Lung (tissue), 12 donors: ENCODE data around the gene FSIP1. TPM values are rescaled to one million over a fixed set of nuclear protein-coding genes. Genes with fewer than 3 reads are reported as not detected.

Source experiments
- ATAC-seq: fragments of 200-7000 bp; cut with Tn5 transposase; one replicate; pipeline ENCODE4 v1.9.1; 2020; ENCODE audit warnings: moderate number of reproducible peaks; ENCODE audit not compliant: insufficient read depth, low FRiP score
- DNase-seq, 3 donors: peaks; one replicate each; pipeline ENCODE4 v3.0.0-alpha.2; 2013 to 2017
- H3K27ac ChIP-seq, 2 donors: one replicate each; pipeline ENCODE4 v1.5.1; 2013; ENCODE audit warnings: mild to moderate bottlenecking in 2 of 2, moderate library complexity in 2 of 2, control low read depth in 1 of 2, inconsistent platforms in 1 of 2, low read depth in 1 of 2, low read length in 1 of 2
- H3K27me3 ChIP-seq, 3 donors: one replicate each; pipeline ENCODE4 v1.5.1; 2013; ENCODE audit warnings: low read length in 2 of 3; ENCODE audit not compliant: control insufficient read depth in 3 of 3, insufficient read depth in 3 of 3
- H3K36me3 ChIP-seq, 4 donors: one replicate each; pipeline ENCODE4 v1.5.1; 2013; ENCODE audit warnings: low read length in 4 of 4, mild to moderate bottlenecking in 1 of 4, moderate library complexity in 1 of 4; ENCODE audit not compliant: control insufficient read depth in 4 of 4, insufficient read depth in 4 of 4
- H3K4me1 ChIP-seq, 5 donors: one replicate each; pipeline ENCODE4 v1.5.1; 2013; ENCODE audit warnings: low read length in 5 of 5, mild to moderate bottlenecking in 2 of 5, moderate library complexity in 1 of 5; ENCODE audit not compliant: control insufficient read depth in 5 of 5, insufficient read depth in 5 of 5
- H3K4me3 ChIP-seq: one replicate; pipeline ENCODE4 v1.5.1; 2013; ENCODE audit warnings: mild to moderate bottlenecking, control low read depth, moderate library complexity
- H3K9ac ChIP-seq, 2 donors: one replicate each; pipeline ENCODE4 v1.5.1; 2013; ENCODE audit warnings: low read length in 2 of 2, control low read depth in 1 of 2; ENCODE audit not compliant: insufficient read depth in 1 of 2
- H3K9me3 ChIP-seq, 4 donors: one replicate each; pipeline ENCODE4 v1.5.1; 2013; ENCODE audit warnings: low read length in 3 of 4, mild to moderate bottlenecking in 1 of 4, moderate library complexity in 1 of 4; ENCODE audit not compliant: control insufficient read depth in 4 of 4, insufficient read depth in 3 of 4
- WGBS, 2 donors: extraction: QIAGEN DNeasy Blood & Tissue Kit; methylation state at CpG; one replicate each; pipeline ENCODE4 v1.1.7; 2013; 5-methylcytosine and 5-hydroxymethylcytosine counted together
- polyA plus RNA-seq, 2 donors: library from polyadenylated mRNA; stranded (reverse); fragments of 200-250 nt; gene quantifications; one replicate each; pipeline ENCODE4 v1.2.1, GENCODE V29; 2013
- total RNA-seq, 2 donors: library from RNA; depleted of rRNA in 1 of 2; stranded (reverse); fragments of >200 nt in 1 of 2; gene quantifications; one replicate each; pipeline ENCODE4 v1.2.1, GENCODE V29; 2014 to 2021
- TF ChIP-seq, protein P1 (sequence below): IDR thresholded peaks from 2 replicates; pipeline ENCODE4 v1.5.1; 2012; ENCODE audit warnings: mild to moderate bottlenecking; ENCODE audit errors: control extremely low read depth, extremely low read depth
- donor health status: control.
- donor health status: control.
- donor health status: Bipolar disorder and iron deficiency.
- donor health status: healthy.
- donor health status: DM: yes; HTN: yes; CAD: no.

The FSIP1 gene
- total and polyA plus RNA-seq, 4 donors: 0.35 to 2.2 (median 0.98) TPM

DNA sequence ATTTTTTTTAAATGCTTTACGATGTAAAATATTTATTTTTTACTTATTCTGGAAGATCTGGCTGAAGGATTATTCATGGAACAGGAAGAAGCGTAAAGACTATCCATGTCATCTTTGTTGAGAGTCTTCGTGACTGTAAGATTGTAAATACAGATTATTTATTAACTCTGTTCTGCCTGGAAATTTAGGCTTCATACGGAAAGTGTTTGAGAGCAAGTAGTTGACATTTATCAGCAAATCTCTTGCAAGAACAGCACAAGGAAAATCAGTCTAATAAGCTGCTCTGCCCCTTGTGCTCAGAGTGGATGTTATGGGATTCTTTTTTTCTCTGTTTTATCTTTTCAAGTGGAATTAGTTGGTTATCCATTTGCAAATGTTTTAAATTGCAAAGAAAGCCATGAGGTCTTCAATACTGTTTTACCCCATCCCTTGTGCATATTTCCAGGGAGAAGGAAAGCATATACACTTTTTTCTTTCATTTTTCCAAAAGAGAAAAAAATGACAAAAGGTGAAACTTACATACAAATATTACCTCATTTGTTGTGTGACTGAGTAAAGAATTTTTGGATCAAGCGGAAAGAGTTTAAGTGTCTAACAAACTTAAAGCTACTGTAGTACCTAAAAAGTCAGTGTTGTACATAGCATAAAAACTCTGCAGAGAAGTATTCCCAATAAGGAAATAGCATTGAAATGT, 186.1 kb downstream of the FSIP1 start:
- WGBS, 2 donors: 79 to 86% methylated on average over 5 of the region's 5 CpGs
- ATAC-seq (no peak), DNase-seq (no peak)
- Histone ChIP-seq H3K9me3 (no peaks in the 10 kb centered on the region), H3K27me3 (no peaks in the 10 kb centered on the region), H3K36me3 (peaks cover 16 to 42% (median 34%) of the 10 kb centered on the region in 4 donors), H3K4me3 (no peak overlapping the region), H3K9ac (no peak overlapping the region), H3K27ac (no peak overlapping the region), H3K4me1 (peaks cover 0 to 6% (median 0%) of the 10 kb centered on the region in 5 donors)
- TF ChIP-seq, protein P1, sequence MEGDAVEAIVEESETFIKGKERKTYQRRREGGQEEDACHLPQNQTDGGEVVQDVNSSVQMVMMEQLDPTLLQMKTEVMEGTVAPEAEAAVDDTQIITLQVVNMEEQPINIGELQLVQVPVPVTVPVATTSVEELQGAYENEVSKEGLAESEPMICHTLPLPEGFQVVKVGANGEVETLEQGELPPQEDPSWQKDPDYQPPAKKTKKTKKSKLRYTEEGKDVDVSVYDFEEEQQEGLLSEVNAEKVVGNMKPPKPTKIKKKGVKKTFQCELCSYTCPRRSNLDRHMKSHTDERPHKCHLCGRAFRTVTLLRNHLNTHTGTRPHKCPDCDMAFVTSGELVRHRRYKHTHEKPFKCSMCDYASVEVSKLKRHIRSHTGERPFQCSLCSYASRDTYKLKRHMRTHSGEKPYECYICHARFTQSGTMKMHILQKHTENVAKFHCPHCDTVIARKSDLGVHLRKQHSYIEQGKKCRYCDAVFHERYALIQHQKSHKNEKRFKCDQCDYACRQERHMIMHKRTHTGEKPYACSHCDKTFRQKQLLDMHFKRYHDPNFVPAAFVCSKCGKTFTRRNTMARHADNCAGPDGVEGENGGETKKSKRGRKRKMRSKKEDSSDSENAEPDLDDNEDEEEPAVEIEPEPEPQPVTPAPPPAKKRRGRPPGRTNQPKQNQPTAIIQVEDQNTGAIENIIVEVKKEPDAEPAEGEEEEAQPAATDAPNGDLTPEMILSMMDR: no peak

DNA sequence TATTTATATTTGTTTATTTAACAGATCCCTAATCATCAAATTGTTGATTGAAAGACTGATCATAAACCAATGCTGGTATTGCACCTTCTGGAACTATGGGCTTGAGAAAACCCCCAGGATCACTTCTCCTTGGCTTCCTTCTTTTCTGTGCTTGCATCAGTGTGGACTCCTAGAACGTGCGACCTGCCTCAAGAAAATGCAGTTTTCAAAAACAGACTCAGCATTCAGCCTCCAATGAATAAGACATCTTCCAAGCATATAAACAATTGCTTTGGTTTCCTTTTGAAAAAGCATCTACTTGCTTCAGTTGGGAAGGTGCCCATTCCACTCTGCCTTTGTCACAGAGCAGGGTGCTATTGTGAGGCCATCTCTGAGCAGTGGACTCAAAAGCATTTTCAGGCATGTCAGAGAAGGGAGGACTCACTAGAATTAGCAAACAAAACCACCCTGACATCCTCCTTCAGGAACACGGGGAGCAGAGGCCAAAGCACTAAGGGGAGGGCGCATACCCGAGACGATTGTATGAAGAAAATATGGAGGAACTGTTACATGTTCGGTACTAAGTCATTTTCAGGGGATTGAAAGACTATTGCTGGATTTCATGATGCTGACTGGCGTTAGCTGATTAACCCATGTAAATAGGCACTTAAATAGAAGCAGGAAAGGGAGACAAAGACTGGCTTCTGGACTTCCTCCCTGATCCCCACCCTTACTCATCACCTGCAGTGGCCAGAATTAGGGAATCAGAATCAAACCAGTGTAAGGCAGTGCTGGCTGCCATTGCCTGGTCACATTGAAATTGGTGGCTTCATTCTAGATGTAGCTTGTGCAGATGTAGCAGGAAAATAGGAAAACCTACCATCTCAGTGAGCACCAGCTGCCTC, 187.1 kb downstream of the FSIP1 start:
- Histone ChIP-seq H3K9me3 (no peaks in the 10 kb centered on the region), H3K27me3 (no peaks in the 10 kb centered on the region), H3K9ac (no peak overlapping the region), H3K27ac (no peak overlapping the region), H3K4me1 (peaks cover 0 to 6% (median 0%) of the 10 kb centered on the region in 5 donors), H3K36me3 (peaks cover 21 to 49% (median 41%) of the 10 kb centered on the region in 4 donors), H3K4me3 (no peak overlapping the region)
- no peak for DNase-seq
- WGBS, 2 donors: 79 to 90% methylated on average over 8 of the region's 8 CpGs
- TF ChIP-seq, protein P1: no peak
- no peak for ATAC-seq

DNA sequence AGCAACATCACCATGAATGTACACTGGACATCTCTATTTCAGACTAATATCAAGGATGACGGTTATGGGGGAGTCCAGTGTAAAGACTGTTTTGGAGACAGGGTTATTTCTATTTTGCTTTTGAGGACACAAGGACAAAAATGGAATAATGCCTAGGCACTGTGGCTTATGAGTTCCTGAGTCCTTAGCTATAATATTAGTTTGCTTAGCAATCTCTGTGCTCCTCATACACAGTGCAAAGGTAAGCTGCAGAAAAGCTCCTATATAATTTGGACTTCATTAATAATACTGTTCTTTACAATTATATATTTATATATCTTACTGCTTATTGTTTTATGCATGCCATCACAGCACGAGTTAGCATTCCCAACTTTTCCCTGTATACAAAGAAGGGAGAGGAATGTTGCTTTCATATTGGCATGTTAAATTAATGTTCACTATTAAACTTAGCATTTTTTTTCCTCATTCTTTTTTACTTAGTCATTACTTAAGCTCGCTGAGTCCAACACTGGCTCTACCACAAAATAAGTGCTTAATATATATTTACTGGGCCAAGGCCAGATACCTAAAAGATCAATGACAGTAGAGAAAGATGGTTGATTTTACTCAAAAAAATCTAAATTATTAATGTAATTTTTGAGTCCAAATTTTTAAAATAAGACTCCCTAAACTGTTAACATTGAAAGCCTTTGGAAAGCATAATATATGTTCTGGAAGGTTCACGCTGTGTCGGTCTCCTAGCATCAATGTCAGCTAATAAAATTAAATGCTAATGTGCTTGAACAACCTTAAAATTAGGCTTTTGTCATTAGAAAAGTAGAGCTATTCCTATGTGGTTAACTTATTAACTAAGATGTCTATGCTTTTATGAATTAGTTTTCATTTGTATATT, 187.9 kb downstream of the FSIP1 start:
- H3K9ac ChIP-seq: no peak overlapping the region
- no peaks in the 10 kb centered on the region for H3K27me3 ChIP-seq
- H3K4me1 ChIP-seq: peaks cover 0 to 6% (median 0%) of the 10 kb centered on the region in 5 donors
- peaks cover 22 to 56% (median 46%) of the 10 kb centered on the region in 4 donors for H3K36me3 ChIP-seq
- TF ChIP-seq, protein P1: no peak
- H3K9me3 ChIP-seq: no peaks in the 10 kb centered on the region
- 87 to 89% methylated on average over 5 of the region's 5 CpGs for WGBS, 2 donors
- DNase-seq (no peak), ATAC-seq (no peak)
- H3K4me3 ChIP-seq: no peak overlapping the region
- H3K27ac ChIP-seq: no peak overlapping the region
